HG03097 (cell line): ENCODE data around the gene TRMT10B.
A peak's percentile ranks its signal among the peaks of the same experiment; 100 is the strongest.
"Not testable (repeated sequence)": the region's sequence is repeated elsewhere in the genome, so short reads cannot be mapped to it uniquely, and the experiment has no call there.

Source experiments
- ATAC-seq: cut with Tn5 transposase; IDR thresholded peaks from one replicate; pipeline ENCODE4 v1.9.1; 2021; ENCODE audit not compliant: unreplicated experiment, low FRiP score

The TRMT10B gene

DNA sequence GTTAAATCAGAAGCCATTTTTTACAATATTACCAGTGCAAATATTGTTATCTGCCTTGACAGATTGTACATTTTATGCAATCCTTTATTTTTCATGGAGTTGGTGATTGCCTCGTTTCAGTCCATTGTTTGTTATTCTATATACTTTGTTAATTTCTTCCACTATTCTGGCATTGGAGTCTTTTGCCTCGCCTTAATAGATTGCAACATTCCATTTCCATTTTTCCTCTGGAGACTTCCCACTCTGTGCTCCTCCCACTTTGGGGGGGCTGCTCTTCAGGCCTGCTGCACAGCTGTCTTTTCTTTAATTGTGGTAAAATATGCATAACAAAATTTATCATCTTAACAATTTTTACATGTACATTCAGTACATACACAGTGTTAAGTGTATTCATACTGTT lies 42.6 kb downstream of the TRMT10B start:
- no peak for ATAC-seq

DNA sequence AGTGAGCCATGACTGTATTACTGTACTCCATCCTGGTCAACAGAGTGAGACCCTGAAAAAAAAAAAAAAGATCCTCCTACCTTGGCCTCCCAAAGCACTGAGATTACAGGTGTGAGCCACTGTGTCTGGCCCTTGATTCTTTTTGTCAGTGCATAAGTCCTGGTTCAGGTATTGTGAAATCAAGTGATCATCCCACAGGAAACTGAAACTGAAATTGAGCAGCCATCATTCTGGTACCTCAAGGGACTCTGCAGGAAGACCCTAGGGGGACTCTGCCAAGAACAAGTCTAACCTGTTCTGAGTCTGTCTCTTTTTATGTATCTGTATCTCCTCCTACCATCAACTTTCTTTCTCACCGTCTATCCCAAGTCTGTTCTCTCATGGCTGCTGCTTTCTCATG lies 45.1 kb downstream of the TRMT10B start:
- ATAC-seq, result no peak

DNA sequence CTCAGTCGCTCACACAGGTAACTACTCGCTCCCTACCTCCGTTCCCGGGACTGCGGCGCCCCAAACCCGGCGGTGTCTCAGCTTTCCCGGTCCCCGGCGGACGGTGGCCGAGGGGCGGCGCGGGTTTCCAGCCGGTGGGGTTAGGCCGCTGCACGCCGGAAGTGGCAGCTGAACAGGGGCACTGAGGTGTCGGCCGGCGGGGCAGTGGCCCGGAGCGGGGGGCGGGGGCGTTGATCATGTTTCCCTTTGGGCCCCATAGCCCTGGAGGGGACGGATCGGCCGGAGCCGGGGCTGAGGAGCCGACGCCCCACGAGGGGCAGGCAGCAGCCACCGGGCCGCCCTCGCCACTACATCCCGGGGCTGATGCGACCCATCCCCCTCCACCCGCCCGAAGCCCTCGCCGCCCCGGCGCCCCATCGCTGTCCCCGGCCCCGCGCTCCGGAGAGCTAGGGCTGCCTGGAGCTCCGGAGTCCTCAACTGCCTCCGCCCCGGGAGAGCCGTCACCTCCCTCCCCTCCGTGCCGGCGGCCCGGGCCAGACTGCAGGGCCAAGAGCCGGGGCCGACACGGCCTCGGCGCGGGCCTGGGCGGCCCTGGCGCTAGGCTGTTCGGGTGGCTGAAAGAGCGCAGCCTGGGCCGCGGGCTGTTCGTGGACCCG lies 47.2 kb downstream of the TRMT10B start, which contains the start of gene DCAF10:
Gene DCAF10 (plus strand): TSS at position 167 of the 656 bp plus-strand sequence. CDS start 70 bp downstream, at position 237.
- ATAC-seq, result peak; percentile 60

DNA sequence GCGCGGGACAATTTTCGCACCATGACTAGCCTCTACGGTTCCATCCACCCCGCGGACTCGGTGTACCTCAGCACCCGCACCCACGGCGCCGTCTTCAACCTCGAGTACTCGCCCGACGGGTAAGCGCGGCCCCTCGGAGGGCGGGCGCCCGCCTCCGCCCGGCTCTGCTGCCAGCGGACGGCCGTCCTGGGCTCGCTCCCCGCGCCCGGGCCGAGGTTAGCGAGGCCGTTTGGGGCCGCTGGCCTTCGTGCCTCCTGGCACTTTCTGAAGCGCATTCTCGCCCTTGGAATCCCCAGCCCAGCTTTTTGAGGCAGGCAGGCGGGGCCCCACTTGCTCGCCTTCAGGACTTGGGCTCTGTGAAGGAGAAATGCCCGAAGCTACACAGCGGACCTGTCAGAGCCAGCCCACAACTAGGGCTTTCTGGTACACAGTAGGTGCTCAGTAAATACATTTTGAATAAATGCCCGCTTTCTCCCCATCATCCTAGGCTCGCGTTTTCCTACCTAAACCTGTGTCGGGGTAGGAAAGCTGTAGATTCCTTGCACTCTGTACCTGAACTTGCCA lies 47.8 kb downstream of the TRMT10B start:
- peak; percentile 30 for ATAC-seq

GRCh38 chr9:37801959-37802711 lies 48.5 kb downstream of the TRMT10B start:
- no peak for ATAC-seq

- ATAC-seq, result no peak
These were observed 52.7 kb downstream of the TRMT10B start for GRCh38 chr9:37806271-37806670.

DNA sequence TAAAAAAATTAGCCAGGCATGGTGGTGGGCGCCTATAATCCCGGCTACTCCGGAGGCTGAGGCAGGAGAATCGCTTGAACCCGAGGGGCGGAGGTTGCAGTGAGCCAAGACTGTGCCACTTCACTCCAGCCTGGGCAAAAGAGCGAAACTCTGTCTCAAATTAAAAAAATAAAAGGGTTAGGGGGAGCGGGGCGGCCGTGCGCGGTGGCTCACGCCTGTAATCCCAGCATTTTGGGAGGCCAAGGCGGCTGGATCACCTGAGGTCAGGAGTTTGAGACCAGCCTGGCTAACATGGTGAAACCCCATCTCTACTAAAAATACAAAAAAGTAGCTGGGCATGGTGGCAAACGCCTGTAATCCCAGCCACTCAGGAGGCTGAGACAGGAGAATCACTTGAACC lies 56.1 kb downstream of the TRMT10B start:
- not testable (repeated sequence) for ATAC-seq

- ATAC-seq, result no peak
These were observed 58.4 kb downstream of the TRMT10B start for GRCh38 chr9:37811906-37812476.

DNA sequence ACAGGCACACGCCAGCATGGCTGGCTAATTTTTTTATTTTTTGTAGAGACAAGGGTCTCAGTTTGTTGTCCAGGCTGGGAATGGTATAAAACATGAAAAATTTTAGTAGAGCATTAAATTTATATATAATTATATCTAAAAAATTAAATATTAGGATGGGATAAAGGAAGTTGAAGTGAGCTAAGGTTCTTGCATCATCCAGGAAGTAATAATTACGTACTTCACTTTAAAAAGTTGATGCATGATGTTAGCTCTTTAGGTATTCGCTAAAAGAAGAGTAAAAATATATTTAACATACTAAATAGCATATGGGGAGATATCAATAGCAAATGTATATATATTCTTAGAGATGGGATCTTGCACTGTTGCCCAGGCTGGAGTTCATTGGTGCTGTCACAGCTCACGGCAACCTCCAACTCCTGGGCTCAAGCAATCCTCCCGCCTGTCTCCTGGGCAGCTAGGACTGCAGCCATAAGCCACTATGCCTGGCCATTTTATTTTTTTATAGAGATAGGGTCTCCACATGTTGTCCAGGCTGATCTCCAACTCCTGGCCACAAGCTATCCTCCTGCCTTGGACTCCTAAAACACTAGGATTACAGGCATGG lies 59.3 kb downstream of the TRMT10B start:
- ATAC-seq, result no peak

DNA sequence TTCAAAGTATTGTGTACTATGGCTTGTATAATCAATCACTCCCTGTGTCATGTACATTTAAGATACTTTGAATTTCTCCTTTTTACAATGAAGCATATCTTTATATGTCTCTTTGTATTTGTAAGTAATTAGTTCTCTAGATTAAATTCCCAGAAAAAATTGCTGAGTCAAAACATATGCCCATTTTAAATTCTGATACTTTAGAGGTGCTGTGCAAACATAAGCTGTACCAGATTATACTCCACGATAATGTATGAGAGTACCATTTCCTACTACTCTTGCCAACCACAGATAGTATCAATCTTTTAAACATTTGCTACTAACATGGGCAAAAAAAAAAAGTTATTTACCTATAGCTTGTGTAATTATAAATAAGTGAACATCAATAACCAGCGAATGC lies 65.2 kb downstream of the TRMT10B start:
- no peak for ATAC-seq

- no peak for ATAC-seq
These were observed 66.5 kb downstream of the TRMT10B start for GRCh38 chr9:37820142-37820541.

DNA sequence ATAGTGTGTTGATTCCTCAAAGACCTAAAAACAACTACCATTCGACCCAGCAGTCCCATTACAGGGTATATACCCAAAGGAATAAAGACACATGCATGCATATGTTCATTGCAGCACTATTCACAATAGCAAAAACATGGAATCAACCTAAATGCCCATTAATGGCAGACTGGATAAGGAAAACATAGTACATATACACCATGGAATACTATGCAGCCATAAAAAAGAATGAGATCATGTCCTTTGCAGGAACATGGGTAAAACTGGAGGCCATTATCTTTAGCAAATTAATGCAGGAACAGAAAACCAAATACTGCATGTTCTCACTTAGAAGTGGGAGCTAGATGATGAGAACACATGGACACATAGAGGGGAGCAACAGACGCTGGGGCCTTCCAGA lies 71.6 kb downstream of the TRMT10B start:
- ATAC-seq, result not testable (repeated sequence)

DNA sequence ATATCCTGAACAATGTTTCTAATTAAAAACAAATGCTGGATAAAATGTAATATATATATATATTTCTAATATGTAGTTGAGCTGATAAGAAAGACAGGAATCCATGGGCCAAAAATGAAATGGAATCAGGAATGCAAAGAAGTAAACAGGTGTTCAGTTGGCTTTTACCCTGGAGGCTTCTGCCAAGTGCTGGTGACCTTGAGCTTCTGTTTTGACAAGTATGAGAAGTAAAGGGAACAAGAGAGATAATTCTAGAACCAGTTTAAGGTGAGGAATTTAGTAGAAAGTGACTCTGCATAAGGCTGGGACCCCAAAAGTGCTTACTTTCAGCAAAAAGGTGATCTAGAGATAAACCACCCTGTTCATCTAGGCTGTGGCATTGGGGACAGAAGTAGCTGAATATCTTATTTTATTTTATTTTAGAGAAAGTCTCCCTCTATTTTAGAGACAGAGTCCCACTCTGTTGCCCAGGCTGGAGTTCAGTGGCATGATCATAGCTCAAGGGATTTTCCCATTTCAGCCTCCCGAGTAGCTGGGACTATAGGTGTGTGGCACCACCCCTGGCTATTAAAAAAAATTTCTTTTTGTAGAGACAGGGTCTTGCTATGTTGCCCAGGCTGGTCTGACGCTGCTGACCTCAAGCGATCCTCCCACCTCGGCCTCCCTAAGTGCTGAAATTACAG lies 74.0 kb downstream of the TRMT10B start:
- ATAC-seq, result no peak
